Measurements from ENCODE around the gene CKAP4. TPM values are rescaled to one million over a fixed set of nuclear protein-coding genes. Genes with fewer than 3 reads are reported as not detected.

The CKAP4 gene
- total and polyA plus RNA-seq, 4 donors, result 13.1 to 28.0 (median 25.2) TPM

- H3K4me1 ChIP-seq (ENCODE audit: control insufficient read depth in 4 of 4, insufficient read depth in 4 of 4, low read length in 3 of 4), result peaks cover 0 to 28% (median 18%) of the 10 kb centered on the region in 4 donors
- 95% methylated on average over 4 of the region's 4 CpGs for WGBS
- TF ChIP-seq HNF4A (conservative IDR thresholded peaks at IDR 0.05), result no peak
- TF ChIP-seq GABPA (IDR thresholded peaks at IDR 0.05 in 1 of 2, conservative IDR thresholded peaks at IDR 0.05 in 1 of 2), result no peak
- no peak for TF ChIP-seq RXRA (IDR thresholded peaks at IDR 0.05)
- TF ChIP-seq, protein P1, sequence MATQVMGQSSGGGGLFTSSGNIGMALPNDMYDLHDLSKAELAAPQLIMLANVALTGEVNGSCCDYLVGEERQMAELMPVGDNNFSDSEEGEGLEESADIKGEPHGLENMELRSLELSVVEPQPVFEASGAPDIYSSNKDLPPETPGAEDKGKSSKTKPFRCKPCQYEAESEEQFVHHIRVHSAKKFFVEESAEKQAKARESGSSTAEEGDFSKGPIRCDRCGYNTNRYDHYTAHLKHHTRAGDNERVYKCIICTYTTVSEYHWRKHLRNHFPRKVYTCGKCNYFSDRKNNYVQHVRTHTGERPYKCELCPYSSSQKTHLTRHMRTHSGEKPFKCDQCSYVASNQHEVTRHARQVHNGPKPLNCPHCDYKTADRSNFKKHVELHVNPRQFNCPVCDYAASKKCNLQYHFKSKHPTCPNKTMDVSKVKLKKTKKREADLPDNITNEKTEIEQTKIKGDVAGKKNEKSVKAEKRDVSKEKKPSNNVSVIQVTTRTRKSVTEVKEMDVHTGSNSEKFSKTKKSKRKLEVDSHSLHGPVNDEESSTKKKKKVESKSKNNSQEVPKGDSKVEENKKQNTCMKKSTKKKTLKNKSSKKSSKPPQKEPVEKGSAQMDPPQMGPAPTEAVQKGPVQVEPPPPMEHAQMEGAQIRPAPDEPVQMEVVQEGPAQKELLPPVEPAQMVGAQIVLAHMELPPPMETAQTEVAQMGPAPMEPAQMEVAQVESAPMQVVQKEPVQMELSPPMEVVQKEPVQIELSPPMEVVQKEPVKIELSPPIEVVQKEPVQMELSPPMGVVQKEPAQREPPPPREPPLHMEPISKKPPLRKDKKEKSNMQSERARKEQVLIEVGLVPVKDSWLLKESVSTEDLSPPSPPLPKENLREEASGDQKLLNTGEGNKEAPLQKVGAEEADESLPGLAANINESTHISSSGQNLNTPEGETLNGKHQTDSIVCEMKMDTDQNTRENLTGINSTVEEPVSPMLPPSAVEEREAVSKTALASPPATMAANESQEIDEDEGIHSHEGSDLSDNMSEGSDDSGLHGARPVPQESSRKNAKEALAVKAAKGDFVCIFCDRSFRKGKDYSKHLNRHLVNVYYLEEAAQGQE (IDR thresholded peaks at IDR 0.05), result no peak
- no peak for TF ChIP-seq ATF3 (IDR thresholded peaks at IDR 0.05)
- no peak for TF ChIP-seq MAX (IDR thresholded peaks at IDR 0.05)
- no peak for TF ChIP-seq EGR1 (IDR thresholded peaks at IDR 0.05; ENCODE audit: low read depth in 2 of 2)
- no peak for TF ChIP-seq CTCF (IDR thresholded peaks at IDR 0.05; ENCODE audit: low read depth, low read length, missing input control)
- TF ChIP-seq TAF1 (conservative IDR thresholded peaks at IDR 0.05), result no peak
- H3K36me3 ChIP-seq (ENCODE audit: control insufficient read depth in 4 of 4, insufficient read depth in 3 of 4, low read depth in 1 of 4, low read length in 3 of 4), result no peaks in the 10 kb centered on the region
- no peaks in the 10 kb centered on the region for H3K27me3 ChIP-seq (ENCODE audit: control insufficient read depth in 4 of 4, insufficient read depth in 4 of 4, low read length in 3 of 4)
- no peak overlapping the region for H3K27ac ChIP-seq (ENCODE audit: low read depth in 1 of 2, low read length in 2 of 2)
- no peaks in the 10 kb centered on the region for H3K9me3 ChIP-seq (ENCODE audit: control insufficient read depth in 4 of 4, low read length in 3 of 4)
- H3K9ac ChIP-seq (ENCODE audit: low read depth in 1 of 2, low read length in 2 of 2), result no peak overlapping the region
- DNase-seq (ENCODE audit: low spot score), result no peak
- no peak overlapping the region for H3K4me3 ChIP-seq (ENCODE audit: low read depth in 1 of 3, low read length in 3 of 3)
Observed at GRCh38 chr12:106192659-106193393, 55.0 kb downstream of the CKAP4 start.

- Histone ChIP-seq H3K27me3 (ENCODE audit: control insufficient read depth in 4 of 4, insufficient read depth in 4 of 4, low read length in 3 of 4) (no peaks in the 10 kb centered on the region), H3K4me3 (ENCODE audit: low read depth in 1 of 3, low read length in 3 of 3) (no peak overlapping the region), H3K27ac (ENCODE audit: low read depth in 1 of 2, low read length in 2 of 2) (no peak overlapping the region), H3K9ac (ENCODE audit: low read depth in 1 of 2, low read length in 2 of 2) (no peak overlapping the region), H3K36me3 (ENCODE audit: control insufficient read depth in 4 of 4, insufficient read depth in 3 of 4, low read depth in 1 of 4, low read length in 3 of 4) (no peaks in the 10 kb centered on the region), H3K4me1 (ENCODE audit: control insufficient read depth in 4 of 4, insufficient read depth in 4 of 4, low read length in 3 of 4) (peaks cover 0 to 23% (median 17%) of the 10 kb centered on the region in 4 donors), H3K9me3 (ENCODE audit: control insufficient read depth in 4 of 4, low read length in 3 of 4) (no peaks in the 10 kb centered on the region)
- no peak for DNase-seq (ENCODE audit: low spot score)
- 90% methylated on average over 3 of the region's 3 CpGs for WGBS
- TF ChIP-seq TAF1 (conservative IDR thresholded peaks at IDR 0.05) (no peak), YY1 (IDR thresholded peaks at IDR 0.05) (no peak), HNF4G (IDR thresholded peaks at IDR 0.05) (no peak)
Observed at GRCh38 chr12:106190581-106190980, 57.2 kb downstream of the CKAP4 start.
